A549 (cell line): ENCODE results near the gene SRPK2. TPM values are rescaled to one million over a fixed set of nuclear protein-coding genes. Genes with fewer than 3 reads are reported as not detected.

Source experiments
- ATAC-seq, 2 experiments: fragments of 200-7000 bp in 1 of 2; fragments of >200 bp in 1 of 2; cut with Nextera tagmentation in 1 of 2; cut with Tn5 transposase in 1 of 2; 3 replicates each; pipeline versions ENCODE4 v1.8.0 to v1.9.1; 2018 to 2020; ENCODE audit warnings: mild to moderate bottlenecking in 1 of 2, moderate library complexity in 1 of 2
- CTCF ChIA-PET: fragments of 300-600 bp; sonication (Branson Sonifier 250); formaldehyde crosslinking; extraction: SDS; loops from one replicate; lab custom pipeline; 2021; ENCODE audit warnings: antibody characterized with exemption, inconsistent platforms; lab: Yijun Ruan, JAX
- POLR2A ChIA-PET: fragments of 350-600 bp; formaldehyde crosslinking; extraction: SDS; loops from one replicate; lab custom pipeline; 2021; ENCODE audit warnings: antibody characterized with exemption, inconsistent platforms; lab: Yijun Ruan, JAX
- DNase-seq, 2 experiments: peaks; one replicate each; pipeline versions ENCODE4 v3.0.0 to v3.0.0-alpha.2; 2011 to 2016; ENCODE audit warnings: low read depth in 1 of 2, low spot score in 1 of 2
- FAIRE-seq: peaks from 2 replicates; lab custom pipeline; 2011; peaks lifted over from hg19 to GRCh38; lab: Jason Lieb, UNC
- H3K27ac ChIP-seq, 2 experiments: fragments of >200 bp; sonication (Bioruptor Twin); formaldehyde crosslinking; 3 replicates each; pipeline ENCODE4 v1.5.1; 2016 to 2017
- H3K4me1 ChIP-seq: fragments of >200 bp; sonication (Bioruptor Twin); formaldehyde crosslinking; 3 replicates; pipeline ENCODE4 v1.6.1; 2016
- H3K4me2 ChIP-seq: fragments of >200 bp; sonication (Bioruptor Twin); formaldehyde crosslinking; 3 replicates; pipeline ENCODE4 v1.6.1; 2016
- H3K4me3 ChIP-seq: fragments of >200 bp; sonication (Bioruptor Twin); formaldehyde crosslinking; 3 replicates; pipeline ENCODE4 v1.5.1; 2016
- H3K9me3 ChIP-seq: fragments of >200 bp; sonication (Bioruptor Twin); formaldehyde crosslinking; 3 replicates; pipeline ENCODE4 v1.6.1; 2016
- CBX2 ChIP-seq: fragments of 200-600 bp; sonication (generic); IDR thresholded peaks from 2 replicates; pipeline ENCODE4 v1.6.1; 2016; ENCODE audit warnings: low read depth, mild to moderate bottlenecking, borderline replicate concordance
- CHD4 ChIP-seq: fragments of 200-600 bp; sonication (generic); IDR thresholded peaks from 2 replicates; pipeline ENCODE4 v1.6.1; 2016; ENCODE audit warnings: antibody characterized with exemption, mild to moderate bottlenecking, borderline replicate concordance
- EHF ChIP-seq: fragments of 250-450 bp; sonication (Bioruptor Pico); IDR thresholded peaks from 2 replicates; pipeline ENCODE4 v1.5.0; 2020; ENCODE audit warnings: mild to moderate bottlenecking
- ESRRA ChIP-seq: fragments of 150-350 bp; IDR thresholded peaks from 2 replicates; pipeline ENCODE4 v1.6.1; 2014; ENCODE audit warnings: mild to moderate bottlenecking, low read length, borderline replicate concordance
- FOXS1 ChIP-seq: fragments of 250-450 bp; sonication (Bioruptor Pico); IDR thresholded peaks from 2 replicates; pipeline ENCODE4 v1.5.0; 2020; ENCODE audit warnings: mild to moderate bottlenecking, moderate library complexity
- HDAC2 ChIP-seq: fragments of 200-600 bp; sonication (generic); IDR thresholded peaks from 2 replicates; pipeline ENCODE4 v1.6.1; 2016
- HEYL ChIP-seq: fragments of 250-450 bp; sonication (Bioruptor Pico); IDR thresholded peaks from 2 replicates; pipeline ENCODE4 v1.8.0; 2021; ENCODE audit warnings: mild to moderate bottlenecking, moderate library complexity
- HOXA7 ChIP-seq: fragments of 250-450 bp; sonication (Bioruptor Pico); IDR thresholded peaks from 2 replicates; pipeline ENCODE4 v1.5.0; 2020; ENCODE audit warnings: mild to moderate bottlenecking, moderate library complexity
- HOXB13 ChIP-seq: fragments of 250-450 bp; sonication (Bioruptor Pico); IDR thresholded peaks from 2 replicates; pipeline ENCODE4 v1.5.0; 2020; ENCODE audit warnings: low read depth, mild to moderate bottlenecking, moderate library complexity
- JUN ChIP-seq, 2 experiments: fragments of >200 bp; sonication (Bioruptor Twin); formaldehyde crosslinking; IDR thresholded peaks; 2 replicates in 1 of 2; 3 replicates in 1 of 2; pipeline ENCODE4 v1.6.1; 2016 to 2017
- JUNB ChIP-seq: fragments of >200 bp; sonication (Bioruptor Twin); formaldehyde crosslinking; IDR thresholded peaks from 2 replicates; pipeline ENCODE4 v1.6.1; 2016
- MYC ChIP-seq: IDR thresholded peaks from 2 replicates; pipeline ENCODE4 v1.6.1; 2012; ENCODE audit warnings: mild to moderate bottlenecking, inconsistent platforms, low read length, improper control_type of control experiment, borderline replicate concordance
- NR3C1 ChIP-seq: fragments of >200 bp; sonication (Bioruptor Twin); formaldehyde crosslinking; IDR thresholded peaks from 3 replicates; pipeline ENCODE4 v1.6.1; 2017
- POLR2A ChIP-seq: IDR thresholded peaks from 2 replicates; pipeline ENCODE4 v1.6.1; 2012; ENCODE audit warnings: mild to moderate bottlenecking, low read length
- RAD21 ChIP-seq, 2 experiments: fragments of >200 bp in 1 of 2; sonication (Bioruptor Twin) in 1 of 2; formaldehyde crosslinking in 1 of 2; IDR thresholded peaks in 1 of 2; conservative IDR thresholded peaks in 1 of 2; 2 replicates in 1 of 2; 3 replicates in 1 of 2; pipeline ENCODE4 v1.6.1; 2012 to 2018; ENCODE audit warnings: inconsistent platforms in 1 of 2
- RCOR1 ChIP-seq: fragments of 150-350 bp; IDR thresholded peaks from 2 replicates; pipeline ENCODE4 v1.6.1; 2014; ENCODE audit warnings: antibody characterized with exemption, low read length, low read depth
- SREBF2 ChIP-seq: fragments of 450-650 bp; IDR thresholded peaks from 2 replicates; pipeline ENCODE4 v1.6.1; 2014; ENCODE audit warnings: mild to moderate bottlenecking, moderate library complexity
- TP53 ChIP-seq: fragments of 250-450 bp; sonication (Bioruptor Pico); IDR thresholded peaks from 2 replicates; pipeline ENCODE4 v1.5.0; 2021; ENCODE audit warnings: mild to moderate bottlenecking, moderate library complexity
- ZC3H11A ChIP-seq: fragments of 450-650 bp; IDR thresholded peaks from 2 replicates; pipeline ENCODE4 v1.6.1; 2014; ENCODE audit warnings: antibody characterized with exemption, mild to moderate bottlenecking
- ZFP36 ChIP-seq: fragments of 450-650 bp; IDR thresholded peaks from 2 replicates; pipeline ENCODE4 v1.6.1; 2014; ENCODE audit warnings: borderline replicate concordance; ENCODE audit not compliant: partially characterized antibody
- ZSCAN20 ChIP-seq: fragments of 250-450 bp; sonication (Bioruptor Pico); IDR thresholded peaks from 2 replicates; pipeline ENCODE4 v1.8.0; 2022; ENCODE audit warnings: mild to moderate bottlenecking, moderate library complexity
- WGBS: methylation state at CpG from one replicate; pipeline ENCODE4 v1.1.6; 2017; ENCODE audit errors: missing lambda C conversion rate; 5-methylcytosine and 5-hydroxymethylcytosine counted together
- polyA plus RNA-seq, 4 experiments: library from polyadenylated mRNA; depleted of rRNA in 3 of 4; stranded (reverse); fragments of >200 nt; fragmentation: RNase III in 1 of 4; extraction: RNeasy Plus Mini Kit Qiagen cat#74134 plus additional on column Dnase treatment in 1 of 4; gene quantifications; 2 replicates in 3 of 4; 3 replicates in 1 of 4; pipeline ENCODE4 v1.2.3, GENCODE V29; 2011 to 2017
- TF ChIP-seq, protein P1 (sequence below): fragments of >200 bp; sonication (Bioruptor Twin); formaldehyde crosslinking; IDR thresholded peaks from 3 replicates; pipeline ENCODE4 v1.6.1; 2016
- TF ChIP-seq, protein P2 (sequence below): fragments of 150-350 bp; IDR thresholded peaks from 2 replicates; pipeline ENCODE4 v1.6.1; 2014; ENCODE audit warnings: low read depth, mild to moderate bottlenecking, low read length
- TF ChIP-seq, protein P3 (sequence below): IDR thresholded peaks from 2 replicates; pipeline ENCODE4 v1.6.1; 2012

The SRPK2 gene
- polyA plus RNA-seq, 2 of the 4 experiments (the other 2 are of a cell fraction): 23.0 to 30.9 TPM

DNA sequence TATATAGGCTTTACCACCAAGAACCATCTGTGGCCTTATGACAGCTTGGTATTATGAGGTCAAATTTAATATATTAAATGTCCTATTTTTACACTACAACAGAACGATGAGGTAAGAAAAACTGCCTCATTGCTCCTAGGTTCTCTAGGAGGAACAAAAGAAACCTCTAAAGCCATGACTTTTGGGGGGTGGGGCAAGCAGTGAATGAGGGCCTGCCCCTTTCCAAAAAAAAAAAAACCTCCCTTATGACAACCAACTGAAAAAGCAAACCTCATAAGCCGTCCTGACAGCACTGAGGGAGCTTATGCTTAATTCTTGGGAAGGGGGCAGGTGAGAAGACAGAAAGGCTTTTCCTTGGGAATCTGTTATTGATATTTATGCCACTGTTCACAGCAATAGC, 258.1 kb downstream of the SRPK2 start:
- no peaks in the 10 kb centered on the region for H3K4me1 ChIP-seq
- no peaks in the 10 kb centered on the region for H3K9me3 ChIP-seq
- FAIRE-seq (no peak), DNase-seq (no peak), ATAC-seq (no peak)
- H3K4me3 ChIP-seq: no peak overlapping the region
- ChIA-PET POLR2A (no interaction called here), CTCF (interaction anchor here (0.6 to 1.2 kb wide), 3 partner anchors 13 to 190 kb away, joined by 3 to 8 read pairs (median 3); no protein-coding TSS in a partner anchor)
- TF ChIP-seq, protein P1, sequence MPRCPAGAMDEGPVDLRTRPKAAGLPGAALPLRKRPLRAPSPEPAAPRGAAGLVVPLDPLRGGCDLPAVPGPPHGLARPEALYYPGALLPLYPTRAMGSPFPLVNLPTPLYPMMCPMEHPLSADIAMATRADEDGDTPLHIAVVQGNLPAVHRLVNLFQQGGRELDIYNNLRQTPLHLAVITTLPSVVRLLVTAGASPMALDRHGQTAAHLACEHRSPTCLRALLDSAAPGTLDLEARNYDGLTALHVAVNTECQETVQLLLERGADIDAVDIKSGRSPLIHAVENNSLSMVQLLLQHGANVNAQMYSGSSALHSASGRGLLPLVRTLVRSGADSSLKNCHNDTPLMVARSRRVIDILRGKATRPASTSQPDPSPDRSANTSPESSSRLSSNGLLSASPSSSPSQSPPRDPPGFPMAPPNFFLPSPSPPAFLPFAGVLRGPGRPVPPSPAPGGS: no peak
- TF ChIP-seq, protein P2, sequence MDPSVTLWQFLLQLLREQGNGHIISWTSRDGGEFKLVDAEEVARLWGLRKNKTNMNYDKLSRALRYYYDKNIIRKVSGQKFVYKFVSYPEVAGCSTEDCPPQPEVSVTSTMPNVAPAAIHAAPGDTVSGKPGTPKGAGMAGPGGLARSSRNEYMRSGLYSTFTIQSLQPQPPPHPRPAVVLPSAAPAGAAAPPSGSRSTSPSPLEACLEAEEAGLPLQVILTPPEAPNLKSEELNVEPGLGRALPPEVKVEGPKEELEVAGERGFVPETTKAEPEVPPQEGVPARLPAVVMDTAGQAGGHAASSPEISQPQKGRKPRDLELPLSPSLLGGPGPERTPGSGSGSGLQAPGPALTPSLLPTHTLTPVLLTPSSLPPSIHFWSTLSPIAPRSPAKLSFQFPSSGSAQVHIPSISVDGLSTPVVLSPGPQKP: no peak
- no peak for TF ChIP-seq JUNB
- no peak for TF ChIP-seq RAD21 (conservative IDR thresholded peaks at IDR 0.05 in 1 of 2, IDR thresholded peaks at IDR 0.05 in 1 of 2)
- TF ChIP-seq, protein P3, sequence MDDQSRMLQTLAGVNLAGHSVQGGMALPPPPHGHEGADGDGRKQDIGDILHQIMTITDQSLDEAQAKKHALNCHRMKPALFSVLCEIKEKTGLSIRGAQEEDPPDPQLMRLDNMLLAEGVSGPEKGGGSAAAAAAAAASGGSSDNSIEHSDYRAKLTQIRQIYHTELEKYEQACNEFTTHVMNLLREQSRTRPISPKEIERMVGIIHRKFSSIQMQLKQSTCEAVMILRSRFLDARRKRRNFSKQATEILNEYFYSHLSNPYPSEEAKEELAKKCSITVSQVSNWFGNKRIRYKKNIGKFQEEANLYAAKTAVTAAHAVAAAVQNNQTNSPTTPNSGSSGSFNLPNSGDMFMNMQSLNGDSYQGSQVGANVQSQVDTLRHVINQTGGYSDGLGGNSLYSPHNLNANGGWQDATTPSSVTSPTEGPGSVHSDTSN: no peak
- TF ChIP-seq JUN (IDR thresholded peaks at IDR 0.05): no peak
- TF ChIP-seq HDAC2: no peak
- TF ChIP-seq NR3C1: no peak
- TF ChIP-seq HEYL (CRISPR knock-in tag): no peak
- TF ChIP-seq ZC3H11A: no peak
- no peak for TF ChIP-seq POLR2A
- no peak for TF ChIP-seq EHF (CRISPR knock-in tag)
- no peak for TF ChIP-seq ZFP36
- TF ChIP-seq ZSCAN20 (CRISPR knock-in tag): no peak
- TF ChIP-seq FOXS1 (CRISPR knock-in tag): no peak
- no peak for TF ChIP-seq ESRRA
- no peak for TF ChIP-seq TP53 (CRISPR knock-in tag)
- no peak for TF ChIP-seq HOXB13 (CRISPR knock-in tag)
- WGBS: 94% methylated on average over 2 of the region's 2 CpGs
- H3K27ac ChIP-seq: no peak overlapping the region
- no peak overlapping the region for H3K4me2 ChIP-seq

DNA sequence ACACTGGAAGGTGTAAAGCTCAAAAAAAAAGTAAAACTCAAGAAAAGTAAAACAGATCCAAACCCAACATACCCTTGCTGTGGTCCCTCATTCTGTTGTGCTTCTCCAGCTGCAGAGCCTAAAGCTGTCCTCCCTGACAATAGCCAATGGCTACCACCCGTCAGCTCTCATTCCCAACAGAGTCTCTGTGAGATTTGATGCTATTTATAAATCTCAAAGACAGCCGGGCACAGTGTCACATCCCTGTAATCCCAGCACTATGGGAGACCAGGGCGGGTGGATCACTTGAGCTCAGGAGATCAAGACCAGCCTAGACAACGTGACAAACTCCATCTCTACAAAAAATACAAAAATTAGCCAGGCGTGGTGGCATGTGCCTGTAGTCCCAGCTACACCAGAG, 258.7 kb downstream of the SRPK2 start:
- ChIA-PET POLR2A (no interaction called here), CTCF (interaction anchor here (1.2 kb wide), 1 partner anchor 12 kb away, joined by 3 read pairs; no protein-coding TSS in a partner anchor)
- H3K4me2 ChIP-seq: no peak overlapping the region
- FAIRE-seq: no peak
- no peak for DNase-seq
- no peak overlapping the region for H3K4me3 ChIP-seq
- H3K27ac ChIP-seq: no peak overlapping the region
- TF ChIP-seq JUNB: no peak
- no peak for TF ChIP-seq HOXA7 (CRISPR knock-in tag)
- no peak for TF ChIP-seq MYC
- ATAC-seq: no peak
- H3K9me3 ChIP-seq: no peaks in the 10 kb centered on the region
- H3K4me1 ChIP-seq: no peaks in the 10 kb centered on the region
- 93% methylated on average over 5 of the region's 5 CpGs for WGBS

DNA sequence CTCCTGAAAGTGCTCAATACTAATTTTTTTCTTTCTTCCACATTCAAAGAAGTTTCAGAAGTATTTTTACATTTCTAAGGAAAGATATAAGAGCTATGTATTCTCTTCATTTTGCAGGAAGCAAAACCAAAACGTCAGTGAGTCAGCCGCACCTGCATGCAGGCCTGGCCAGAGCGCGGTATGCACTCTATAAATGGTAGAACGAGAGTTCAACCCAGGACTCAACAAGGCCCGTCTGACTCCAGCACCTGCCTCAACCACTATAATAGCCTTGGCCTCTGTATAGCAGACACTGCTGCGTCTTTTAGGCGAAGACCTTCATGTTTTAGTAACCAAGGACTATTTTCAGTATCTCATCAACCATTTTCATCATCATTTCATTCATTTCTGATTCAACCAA, 261.5 kb downstream of the SRPK2 start:
- CTCF ChIA-PET: interaction anchor here (0.5 to 1.5 kb wide), 2 partner anchors 239 to 301 kb away, joined by 3 to 5 read pairs; no protein-coding TSS in a partner anchor
- no peak for FAIRE-seq
- H3K9me3 ChIP-seq: no peaks in the 10 kb centered on the region
- no peak for ATAC-seq
- POLR2A ChIA-PET: no interaction called here
- H3K27ac ChIP-seq: no peak overlapping the region
- no peak overlapping the region for H3K4me2 ChIP-seq
- H3K4me1 ChIP-seq: no peaks in the 10 kb centered on the region
- WGBS: 90% methylated on average over 8 of the region's 8 CpGs
- H3K4me3 ChIP-seq: no peak overlapping the region
- DNase-seq: no peak
- no peak for TF ChIP-seq HEYL (CRISPR knock-in tag)
- no peak for TF ChIP-seq CBX2
- TF ChIP-seq ESRRA: no peak
- no peak for TF ChIP-seq CHD4
- TF ChIP-seq JUN (IDR thresholded peaks at IDR 0.05): no peak
- TF ChIP-seq RCOR1: no peak
- TF ChIP-seq SREBF2: no peak
